GM13977 (cell line): ENCODE results near the gene P2RY12.

ENCODE experiments used
- DNase-seq: peaks from one replicate; pipeline ENCODE4 v3.0.0; 2012; ENCODE audit warnings: low spot score
- CTCF ChIP-seq: IDR thresholded peaks from 2 replicates; pipeline ENCODE4 v1.5.1; 2012; ENCODE audit warnings: mild to moderate bottlenecking, control low read depth; ENCODE audit not compliant: insufficient read depth; ENCODE audit errors: extremely low read depth, missing control alignments
- in situ Hi-C: fragments of 300-500 bp; cut with MboI; formaldehyde crosslinking; loops from one replicate; pipeline ENCODE4 v1.12.0; 2022; ENCODE audit warnings: low sequenced_read_pairs, low pct_unique_long_range_greater_than_20kb, mixed read lengths, inconsistent platforms; ENCODE audit not compliant: unreplicated experiment

The P2RY12 gene

GRCh38 chr3:151362751-151363174 lies 21.8 kb downstream of the P2RY12 start:
- no peak for DNase-seq
- in situ Hi-C loops = no loop called here
- no peak for TF ChIP-seq CTCF

- in situ Hi-C loops = no loop called here
- no peak for DNase-seq
- no peak for TF ChIP-seq CTCF
These were observed 27.1 kb downstream of the P2RY12 start for GRCh38 chr3:151357463-151357850.

- TF ChIP-seq CTCF = no peak
- DNase-seq = no peak
- in situ Hi-C loops = no loop called here
These were observed 27.6 kb downstream of the P2RY12 start for GRCh38 chr3:151356794-151357462.

- in situ Hi-C loops = no loop called here
- DNase-seq = no peak
- no peak for TF ChIP-seq CTCF
These were observed 32.9 kb downstream of the P2RY12 start for GRCh38 chr3:151351648-151352047.

GRCh38 chr3:151351219-151351618 lies 33.3 kb downstream of the P2RY12 start:
- DNase-seq = peak; percentile 13
- no peak for TF ChIP-seq CTCF
- in situ Hi-C loops = no loop called here

GRCh38 chr3:151350656-151351055 lies 33.9 kb downstream of the P2RY12 start:
- no peak for DNase-seq
- in situ Hi-C loops = no loop called here
- no peak for TF ChIP-seq CTCF
